ENCODE data around the gene AKR1C2.
"Not testable (repeated sequence)": the region's sequence is repeated elsewhere in the genome, so short reads cannot be mapped to it uniquely, and the experiment has no call there.

Gene AKR1C2

DNA sequence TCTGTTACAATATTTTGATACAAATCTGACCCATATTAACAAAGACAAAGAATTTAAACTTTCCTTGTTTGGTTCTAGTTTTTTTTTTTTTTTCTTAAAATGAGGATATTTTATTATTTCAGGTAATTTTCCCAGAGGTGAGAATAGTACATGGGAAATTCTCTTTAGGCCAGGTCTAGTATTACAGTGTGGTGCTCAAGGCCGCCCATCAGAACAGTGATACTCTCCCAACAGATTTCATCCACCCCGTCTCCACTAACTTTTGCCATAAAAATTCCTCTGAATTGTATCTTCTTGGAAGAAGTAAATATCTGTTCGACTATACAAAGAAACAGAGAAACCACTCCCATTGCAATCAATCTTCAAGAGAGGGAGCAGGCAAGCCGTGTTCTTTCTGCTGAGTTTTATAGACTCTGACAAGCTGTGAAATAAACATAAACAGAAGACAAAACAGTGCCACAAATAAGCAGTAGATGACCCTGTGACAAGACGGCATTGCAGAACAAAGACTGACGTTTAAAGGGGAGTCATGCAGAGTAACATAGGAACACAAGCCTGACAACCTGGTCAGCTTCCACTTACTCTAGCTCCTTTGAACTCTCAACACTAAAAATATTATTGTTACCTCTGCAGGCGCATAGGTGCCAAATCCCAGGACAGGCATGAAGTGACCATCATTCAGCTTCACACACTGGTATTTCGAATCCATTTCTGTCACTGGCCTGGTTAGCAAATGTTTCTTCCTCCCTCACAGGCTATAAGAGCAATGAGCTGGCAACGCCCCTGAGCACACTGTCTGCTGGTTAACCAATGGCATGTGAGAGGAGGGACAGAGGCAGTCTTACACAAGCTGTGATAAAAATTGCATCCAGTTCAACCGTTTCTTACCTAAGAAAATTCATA is at the start of gene AKR1C2:
Gene AKR1C2 (minus strand): TSS at position 731 of the 903 bp plus-strand sequence. CDS start 22 bp downstream, at position 709.
- DNase-seq = not testable (repeated sequence)

DNA sequence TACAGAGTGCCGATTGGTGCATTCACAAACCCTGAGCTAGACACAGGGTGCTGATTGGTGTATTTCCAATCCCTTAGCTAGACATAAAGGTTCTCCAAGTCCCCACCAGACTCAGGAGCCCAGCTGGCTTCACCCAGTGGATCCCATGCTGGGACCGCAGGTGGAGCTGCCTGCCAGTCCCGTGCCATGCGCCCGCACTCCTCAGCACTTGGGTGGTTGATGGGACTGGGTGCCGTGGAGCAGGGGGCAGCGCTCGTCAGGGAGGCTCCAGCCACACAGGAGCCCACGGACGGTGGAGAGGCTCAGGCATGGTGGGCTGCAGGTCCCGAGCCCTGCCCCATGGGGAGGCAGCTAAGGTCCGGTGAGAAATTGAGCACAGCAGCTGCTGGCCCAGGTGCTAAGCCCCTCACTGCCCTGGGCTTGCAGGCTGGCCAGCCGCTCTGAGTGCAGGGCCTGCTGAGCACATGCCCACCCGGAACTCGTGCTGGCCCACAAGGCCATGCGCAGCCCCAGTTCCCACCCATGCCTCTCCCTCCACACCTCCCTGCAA is 49.4 kb upstream of the AKR1C2 start:
- DNase-seq = not testable (repeated sequence)

GRCh38 chr10:5047912-5048628 is 44.4 kb upstream of the AKR1C2 start:
- no peak for DNase-seq

DNA sequence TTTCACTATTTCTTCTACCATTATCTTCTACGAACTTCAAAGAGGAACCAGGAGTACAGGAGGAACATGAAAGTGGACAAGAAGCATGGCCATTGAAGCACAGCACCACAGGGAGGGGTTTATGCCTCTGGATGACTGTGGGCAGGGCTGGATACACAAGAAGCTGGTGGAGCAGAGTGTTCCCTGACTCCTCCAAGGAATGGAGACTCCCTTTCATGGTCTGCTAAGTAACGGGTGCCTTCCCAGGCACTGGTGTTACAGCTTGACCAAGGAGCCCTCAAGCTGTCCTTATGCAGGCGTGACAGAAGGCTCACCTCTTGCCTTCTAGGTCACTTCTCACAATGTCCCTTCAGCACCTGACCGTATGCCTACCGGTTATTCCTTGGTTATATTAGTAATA is 43.4 kb upstream of the AKR1C2 start:
- DNase-seq = not testable (repeated sequence)

- DNase-seq = no peak
Measured at GRCh38 chr10:5046410-5046809, 42.8 kb upstream of the AKR1C2 start.

GRCh38 chr10:5045095-5045494 is 41.4 kb upstream of the AKR1C2 start:
- DNase-seq = no peak

- no peak for DNase-seq
Measured at GRCh38 chr10:5043716-5044115, 40.1 kb upstream of the AKR1C2 start.

DNA sequence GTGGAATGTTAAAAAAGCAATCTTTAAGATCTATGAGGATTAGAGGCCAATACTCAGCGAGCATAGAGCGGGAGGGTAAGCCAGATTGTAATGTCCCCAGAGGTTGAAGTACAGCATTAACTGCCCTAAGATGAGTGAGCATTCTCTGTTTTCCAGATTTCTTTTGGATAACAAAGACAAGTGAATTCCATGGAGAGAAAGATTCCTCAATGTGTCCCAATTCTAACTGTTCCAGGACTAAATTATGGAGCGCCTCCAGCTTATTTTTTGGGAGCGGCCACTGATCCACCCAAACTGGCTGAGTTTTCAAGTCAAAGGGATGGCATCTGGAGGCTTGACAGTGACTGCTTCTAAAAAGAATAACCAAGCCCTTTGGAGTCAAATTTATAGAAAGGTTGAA is 39.3 kb upstream of the AKR1C2 start:
- DNase-seq = no peak

DNA sequence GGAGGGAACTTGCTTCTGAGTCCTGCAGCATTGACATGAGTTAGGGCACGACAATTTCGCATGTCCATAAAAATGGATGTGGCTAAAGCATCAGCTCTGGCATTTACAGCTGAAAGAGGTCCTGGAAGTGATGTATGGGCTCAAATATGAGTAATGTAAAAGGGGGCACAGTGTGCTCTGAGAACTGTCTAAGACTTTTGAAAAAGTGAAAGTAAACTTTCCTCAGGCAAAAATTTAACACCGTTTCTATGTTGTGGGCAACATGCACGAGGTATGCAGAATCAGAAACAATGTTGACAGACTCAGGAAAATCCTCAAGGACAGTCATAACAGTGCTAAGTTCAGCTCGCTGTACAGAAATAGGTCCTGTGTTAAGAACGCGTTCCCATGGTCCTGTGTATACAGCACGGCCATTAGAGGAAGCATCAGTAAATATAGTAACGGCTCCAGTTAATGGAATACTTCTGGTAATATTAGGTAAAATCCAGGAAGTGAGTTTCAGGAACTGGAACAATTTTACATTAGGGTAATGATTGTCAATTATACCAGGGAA is 37.9 kb upstream of the AKR1C2 start:
- DNase-seq = no peak

DNA sequence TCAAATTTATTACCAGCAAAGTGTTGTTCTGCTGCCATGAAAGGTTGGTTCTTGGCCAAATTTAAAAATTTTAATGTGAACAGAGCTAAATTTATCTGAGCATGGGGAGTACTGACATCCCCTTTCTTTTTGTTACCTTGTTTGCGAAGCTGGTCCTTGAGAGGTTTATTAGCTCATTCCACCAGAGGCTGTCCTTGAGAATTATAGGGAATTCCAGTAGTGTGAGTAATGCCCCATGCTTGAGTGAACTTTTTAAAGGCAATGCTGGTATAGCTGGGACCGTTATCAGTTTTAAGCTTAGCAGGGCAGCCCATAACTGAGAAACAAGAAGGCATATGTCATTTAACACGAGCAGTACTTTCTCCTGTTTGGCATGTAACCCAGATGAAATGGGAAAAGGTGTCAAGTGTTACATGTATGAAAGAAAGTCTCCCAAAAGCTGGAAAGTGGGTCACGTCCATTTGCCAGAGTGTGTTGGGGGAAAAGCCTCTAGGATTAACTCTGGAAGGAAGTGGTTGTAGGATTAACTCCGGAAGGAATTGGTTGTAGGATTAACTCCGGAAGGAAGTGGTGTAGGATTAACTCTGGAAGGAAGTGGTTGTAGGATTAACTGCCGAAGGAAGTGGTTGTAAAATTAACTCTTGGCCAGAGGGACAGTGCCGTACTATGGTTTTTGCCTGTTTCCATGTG is 37.3 kb upstream of the AKR1C2 start:
- no peak for DNase-seq

DNA sequence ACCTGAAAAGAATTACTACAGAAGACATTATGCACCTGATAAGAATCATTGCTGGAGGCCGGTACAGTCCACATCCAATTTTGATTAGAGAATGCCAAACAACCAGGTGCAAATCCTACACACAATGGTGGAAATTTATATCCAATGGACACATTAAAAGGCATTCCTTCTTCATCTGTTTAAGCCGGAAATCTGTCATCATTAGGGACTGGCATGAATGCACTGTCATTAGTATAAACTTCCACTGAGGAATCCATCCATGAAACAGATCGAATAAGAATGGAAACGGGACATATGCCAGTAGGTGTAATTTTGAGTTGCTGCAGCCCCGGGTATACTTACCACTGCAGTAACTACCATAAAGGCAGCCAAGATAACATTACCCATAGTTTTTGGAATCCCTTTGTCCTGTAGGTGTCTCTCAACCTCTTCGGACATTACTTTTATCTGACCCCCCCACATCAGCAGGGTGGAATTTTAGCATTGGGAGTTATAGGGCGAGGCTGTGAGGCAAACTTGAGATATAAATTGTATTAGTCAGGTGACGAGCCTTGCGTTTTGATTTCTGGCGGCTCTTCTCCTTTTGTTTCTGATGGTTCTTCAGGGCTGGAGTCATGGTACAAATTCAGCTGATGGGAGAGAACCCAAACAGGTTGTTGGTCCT is 36.5 kb upstream of the AKR1C2 start:
- no peak for DNase-seq

GRCh38 chr10:5038733-5039132 is 35.1 kb upstream of the AKR1C2 start:
- no peak for DNase-seq

DNA sequence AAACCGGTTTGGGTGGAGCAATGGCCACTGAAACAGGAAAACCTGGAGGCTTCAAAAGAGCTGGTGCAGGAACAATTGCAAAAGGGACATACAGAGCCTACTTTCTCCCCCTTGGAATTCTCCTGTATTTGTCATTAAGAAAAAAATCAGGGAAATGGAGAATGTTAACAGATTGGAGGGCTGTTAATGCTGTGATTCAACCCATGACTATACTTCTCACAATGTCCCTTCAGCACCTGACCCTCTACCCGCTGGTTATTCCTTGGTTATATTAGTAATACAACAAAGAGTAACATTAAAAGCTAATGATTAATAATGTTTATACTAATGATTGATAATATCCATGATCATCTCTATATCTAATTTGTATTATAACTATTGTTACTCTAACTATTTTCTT is 34.4 kb upstream of the AKR1C2 start:
- no peak for DNase-seq

DNA sequence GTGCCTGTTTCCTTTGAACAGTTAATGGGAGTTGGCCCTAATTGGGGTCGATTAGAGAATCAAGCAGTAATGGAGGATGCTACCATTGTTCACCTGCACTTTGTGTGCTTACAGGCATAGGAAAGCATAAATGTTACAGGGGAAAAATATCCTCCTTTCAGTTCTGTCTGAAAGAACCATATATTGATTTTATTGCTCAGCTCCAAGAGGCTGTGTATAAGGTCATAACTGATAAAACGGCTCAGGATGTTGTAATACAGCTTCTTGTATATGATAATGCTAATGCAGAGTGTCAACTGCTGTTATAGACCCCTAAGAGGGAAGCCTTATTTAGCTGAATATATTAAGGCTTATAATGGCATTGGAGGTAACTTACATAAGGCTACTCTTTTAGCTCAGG is 32.9 kb upstream of the AKR1C2 start:
- no peak for DNase-seq

DNA sequence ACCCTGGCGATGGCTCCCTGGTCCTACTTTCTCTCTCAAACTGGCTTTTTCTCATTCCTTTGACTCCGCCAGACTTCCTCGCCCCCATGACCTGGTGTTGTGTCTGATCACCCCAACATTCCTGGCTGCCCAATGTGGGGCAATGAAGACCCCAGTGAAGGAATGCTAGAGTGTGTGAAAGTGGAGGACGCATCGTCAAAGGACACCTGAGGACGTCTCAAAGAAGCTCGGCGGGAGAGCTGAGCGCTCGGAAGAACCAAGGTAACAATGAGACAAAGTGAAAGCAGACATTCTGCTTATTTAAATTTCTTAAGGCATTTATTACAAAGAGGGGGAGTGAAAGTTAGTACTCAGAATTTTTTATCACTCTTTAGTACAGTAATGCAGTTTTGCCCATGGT is 31.7 kb upstream of the AKR1C2 start:
- DNase-seq = no peak

- DNase-seq = no peak
Measured at GRCh38 chr10:5034588-5034987, 30.9 kb upstream of the AKR1C2 start.

- no peak for DNase-seq
Measured at GRCh38 chr10:5033061-5033778, 29.6 kb upstream of the AKR1C2 start.

- not testable (repeated sequence) for DNase-seq
Measured at GRCh38 chr10:5032444-5032843, 28.8 kb upstream of the AKR1C2 start.

DNA sequence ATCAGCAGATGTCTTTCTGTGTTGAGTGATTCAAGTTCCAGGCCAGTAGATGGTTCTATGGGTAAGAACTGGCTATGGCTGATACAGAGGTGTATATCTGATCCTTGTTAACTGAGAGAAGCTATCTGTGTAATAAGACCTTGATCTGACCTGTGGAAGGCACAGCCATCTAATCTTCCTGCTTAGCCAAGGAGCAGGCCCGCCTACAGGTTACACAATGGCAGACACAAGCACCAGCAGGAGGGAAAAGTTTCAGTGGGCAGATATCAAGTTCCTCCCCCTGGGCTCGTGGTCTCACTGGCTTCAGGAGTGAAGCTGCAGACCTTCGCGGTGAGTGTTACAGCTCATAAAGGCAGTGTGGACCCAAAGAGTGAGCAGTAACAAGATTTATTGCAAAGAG is 27.9 kb upstream of the AKR1C2 start:
- not testable (repeated sequence) for DNase-seq

GRCh38 chr10:5030989-5031388 is 27.3 kb upstream of the AKR1C2 start:
- no peak for DNase-seq

- DNase-seq = not testable (repeated sequence)
Measured at GRCh38 chr10:5025461-5025881, 21.8 kb upstream of the AKR1C2 start.
